ENCODE measurements around the gene GGTLC1. TPM values are rescaled to one million over a fixed set of nuclear protein-coding genes. Genes with fewer than 3 reads are reported as not detected.
"Not testable (repeated sequence)": the region's sequence is repeated elsewhere in the genome, so short reads cannot be mapped to it uniquely, and the experiment has no call there.

The GGTLC1 gene
- total and polyA plus RNA-seq, 2 donors = not detected

- H3K4me3 ChIP-seq (ENCODE audit: low read length in 2 of 2) = not testable (repeated sequence)
Measured at GRCh38 chr20:23986310-23986709, 2.3 kb downstream of the GGTLC1 start.

GRCh38 chr20:23985790-23986225, 2.8 kb downstream of the GGTLC1 start:
- not testable (repeated sequence) for H3K27ac ChIP-seq (ENCODE audit: low read depth in 1 of 2, low read length in 1 of 2); H3K27me3 ChIP-seq (ENCODE audit: control insufficient read depth in 2 of 2, insufficient read depth in 1 of 2, low read length in 1 of 2); H3K9me3 ChIP-seq (ENCODE audit: control insufficient read depth in 2 of 2, insufficient read depth in 1 of 2, low read length in 1 of 2); H3K36me3 ChIP-seq (ENCODE audit: control insufficient read depth in 2 of 2, insufficient read depth in 2 of 2, low read length in 1 of 2); H3K4me1 ChIP-seq (ENCODE audit: control insufficient read depth in 2 of 2, insufficient read depth in 2 of 2, low read length in 2 of 2); H3K4me3 ChIP-seq (ENCODE audit: low read length in 2 of 2); DNase-seq (ENCODE audit: low read depth in 6 of 9, low spot score in 9 of 9)
- WGBS = 99% methylated on average over 17 of the region's 17 CpGs

More at GRCh38 chr20:23986310-23986709, 2.3 kb downstream of the GGTLC1 start:
- not testable (repeated sequence) for H3K36me3 ChIP-seq (ENCODE audit: control insufficient read depth in 2 of 2, insufficient read depth in 2 of 2, low read length in 1 of 2); H3K27me3 ChIP-seq (ENCODE audit: control insufficient read depth in 2 of 2, insufficient read depth in 1 of 2, low read length in 1 of 2); H3K4me1 ChIP-seq (ENCODE audit: control insufficient read depth in 2 of 2, insufficient read depth in 2 of 2, low read length in 2 of 2); H3K9me3 ChIP-seq (ENCODE audit: control insufficient read depth in 2 of 2, insufficient read depth in 1 of 2, low read length in 1 of 2); H3K27ac ChIP-seq (ENCODE audit: low read depth in 1 of 2, low read length in 1 of 2); DNase-seq (ENCODE audit: low read depth in 6 of 9, low spot score in 9 of 9)
- WGBS = 98% methylated on average over 14 of the region's 14 CpGs

GRCh38 chr20:23985066-23985789, 3.4 kb downstream of the GGTLC1 start:
- not testable (repeated sequence) for H3K4me1 ChIP-seq (ENCODE audit: control insufficient read depth in 2 of 2, insufficient read depth in 2 of 2, low read length in 2 of 2); H3K4me3 ChIP-seq (ENCODE audit: low read length in 2 of 2); H3K36me3 ChIP-seq (ENCODE audit: control insufficient read depth in 2 of 2, insufficient read depth in 2 of 2, low read length in 1 of 2); H3K27me3 ChIP-seq (ENCODE audit: control insufficient read depth in 2 of 2, insufficient read depth in 1 of 2, low read length in 1 of 2); DNase-seq (ENCODE audit: low read depth in 6 of 9, low spot score in 9 of 9); H3K9me3 ChIP-seq (ENCODE audit: control insufficient read depth in 2 of 2, insufficient read depth in 1 of 2, low read length in 1 of 2); H3K27ac ChIP-seq (ENCODE audit: low read depth in 1 of 2, low read length in 1 of 2)
- WGBS = 94% methylated on average over 15 of the region's 15 CpGs

GRCh38 chr20:23984476-23985023, 4.0 kb downstream of the GGTLC1 start:
- 75% methylated on average over 9 of the region's 12 CpGs for WGBS
- H3K4me3 ChIP-seq (ENCODE audit: low read length in 2 of 2); H3K27ac ChIP-seq (ENCODE audit: low read depth in 1 of 2, low read length in 1 of 2); H3K36me3 ChIP-seq (ENCODE audit: control insufficient read depth in 2 of 2, insufficient read depth in 2 of 2, low read length in 1 of 2); H3K4me1 ChIP-seq (ENCODE audit: control insufficient read depth in 2 of 2, insufficient read depth in 2 of 2, low read length in 2 of 2); DNase-seq (ENCODE audit: low read depth in 6 of 9, low spot score in 9 of 9); H3K9me3 ChIP-seq (ENCODE audit: control insufficient read depth in 2 of 2, insufficient read depth in 1 of 2, low read length in 1 of 2); H3K27me3 ChIP-seq (ENCODE audit: control insufficient read depth in 2 of 2, insufficient read depth in 1 of 2, low read length in 1 of 2): not testable (repeated sequence)

- H3K4me3 ChIP-seq (ENCODE audit: low read length in 2 of 2); H3K36me3 ChIP-seq (ENCODE audit: control insufficient read depth in 2 of 2, insufficient read depth in 2 of 2, low read length in 1 of 2); H3K27me3 ChIP-seq (ENCODE audit: control insufficient read depth in 2 of 2, insufficient read depth in 1 of 2, low read length in 1 of 2); H3K27ac ChIP-seq (ENCODE audit: low read depth in 1 of 2, low read length in 1 of 2); H3K9me3 ChIP-seq (ENCODE audit: control insufficient read depth in 2 of 2, insufficient read depth in 1 of 2, low read length in 1 of 2); H3K4me1 ChIP-seq (ENCODE audit: control insufficient read depth in 2 of 2, insufficient read depth in 2 of 2, low read length in 2 of 2); DNase-seq (ENCODE audit: low read depth in 6 of 9, low spot score in 9 of 9): not testable (repeated sequence)
- 94% methylated on average over 8 of the region's 11 CpGs for WGBS
Measured at GRCh38 chr20:23982112-23983018, 6.2 kb downstream of the GGTLC1 start.

GRCh38 chr20:23981526-23981925, 7.1 kb downstream of the GGTLC1 start:
- H3K9me3 ChIP-seq (ENCODE audit: control insufficient read depth in 2 of 2, insufficient read depth in 1 of 2, low read length in 1 of 2); H3K36me3 ChIP-seq (ENCODE audit: control insufficient read depth in 2 of 2, insufficient read depth in 2 of 2, low read length in 1 of 2); H3K27me3 ChIP-seq (ENCODE audit: control insufficient read depth in 2 of 2, insufficient read depth in 1 of 2, low read length in 1 of 2); H3K27ac ChIP-seq (ENCODE audit: low read depth in 1 of 2, low read length in 1 of 2); DNase-seq (ENCODE audit: low read depth in 6 of 9, low spot score in 9 of 9); H3K4me1 ChIP-seq (ENCODE audit: control insufficient read depth in 2 of 2, insufficient read depth in 2 of 2, low read length in 2 of 2); H3K4me3 ChIP-seq (ENCODE audit: low read length in 2 of 2): not testable (repeated sequence)
- WGBS = 95% methylated on average over 5 of the region's 5 CpGs

- 89% methylated on average over 11 of the region's 11 CpGs for WGBS
- not testable (repeated sequence) for H3K36me3 ChIP-seq (ENCODE audit: control insufficient read depth in 2 of 2, insufficient read depth in 2 of 2, low read length in 1 of 2); H3K4me1 ChIP-seq (ENCODE audit: control insufficient read depth in 2 of 2, insufficient read depth in 2 of 2, low read length in 2 of 2); H3K4me3 ChIP-seq (ENCODE audit: low read length in 2 of 2); H3K9me3 ChIP-seq (ENCODE audit: control insufficient read depth in 2 of 2, insufficient read depth in 1 of 2, low read length in 1 of 2); H3K27ac ChIP-seq (ENCODE audit: low read depth in 1 of 2, low read length in 1 of 2); H3K27me3 ChIP-seq (ENCODE audit: control insufficient read depth in 2 of 2, insufficient read depth in 1 of 2, low read length in 1 of 2); DNase-seq (ENCODE audit: low read depth in 6 of 9, low spot score in 9 of 9)
Measured at GRCh38 chr20:23981014-23981413, 7.6 kb downstream of the GGTLC1 start.

- not testable (repeated sequence) for H3K27me3 ChIP-seq (ENCODE audit: control insufficient read depth in 2 of 2, insufficient read depth in 1 of 2, low read length in 1 of 2); DNase-seq (ENCODE audit: low read depth in 6 of 9, low spot score in 9 of 9); H3K4me1 ChIP-seq (ENCODE audit: control insufficient read depth in 2 of 2, insufficient read depth in 2 of 2, low read length in 2 of 2); H3K27ac ChIP-seq (ENCODE audit: low read depth in 1 of 2, low read length in 1 of 2); H3K4me3 ChIP-seq (ENCODE audit: low read length in 2 of 2); H3K36me3 ChIP-seq (ENCODE audit: control insufficient read depth in 2 of 2, insufficient read depth in 2 of 2, low read length in 1 of 2); H3K9me3 ChIP-seq (ENCODE audit: control insufficient read depth in 2 of 2, insufficient read depth in 1 of 2, low read length in 1 of 2)
- WGBS = 94% methylated on average over 17 of the region's 17 CpGs
Measured at GRCh38 chr20:23979899-23980811, 8.4 kb downstream of the GGTLC1 start.
